Dermis blood vessel endothelial cell (primary cell): ENCODE results near the gene ZNF684. TPM values are rescaled to one million over a fixed set of nuclear protein-coding genes. Genes with fewer than 3 reads are reported as not detected.
"Not testable (repeated sequence)": the region's sequence is repeated elsewhere in the genome, so short reads cannot be mapped to it uniquely, and the experiment has no call there.

ENCODE experiments used
- DNase-seq: peaks from one replicate; pipeline ENCODE4 v3.0.0; 2010
- total RNA-seq: library from RNA; depleted of rRNA; stranded (reverse); fragments of >200 nt; gene quantifications from 2 replicates; pipeline ENCODE4 v1.2.3, GENCODE V29; 2014

Gene ZNF684
- 3.3 and 4.4 TPM in 2 replicates for total RNA-seq

DNA sequence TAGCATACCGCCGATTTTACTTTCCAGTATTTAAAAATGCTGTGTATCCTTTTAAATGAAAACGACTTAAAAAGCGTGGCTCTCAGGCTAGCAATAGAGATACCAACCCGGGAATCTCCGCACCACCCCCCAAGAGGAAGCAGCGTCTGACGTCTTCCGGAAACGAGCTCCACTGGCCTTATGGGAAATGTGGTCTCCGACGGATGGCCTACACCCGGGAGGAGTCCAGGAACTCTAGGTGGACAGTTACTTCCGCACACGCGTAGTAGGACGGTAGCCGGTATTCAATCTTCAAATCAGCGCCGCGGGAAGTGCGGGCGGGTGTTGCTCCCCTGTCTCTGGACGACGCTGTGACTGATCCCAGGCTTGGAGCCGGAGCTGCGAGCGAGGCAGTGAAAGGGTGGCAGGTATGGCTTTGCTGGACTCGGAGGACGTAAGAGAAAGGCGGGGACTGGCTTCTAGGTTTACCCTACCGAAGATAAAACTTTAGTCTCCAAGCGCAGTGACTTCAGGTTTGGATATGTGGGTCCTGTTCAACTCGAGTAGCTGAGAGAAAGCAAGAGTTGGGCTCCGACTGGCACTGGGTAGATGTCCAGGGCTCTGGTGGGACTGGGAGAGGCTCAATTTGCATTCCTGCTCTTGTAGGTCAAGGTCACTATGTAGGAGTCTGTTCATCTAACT is at the start of gene ZNF684:
TSS of gene ZNF684 (plus strand) at position 257 of the 681 bp plus-strand sequence. CDS start 1,530 bp downstream, outside the sequence.
- DNase-seq = peak; percentile 94

DNA sequence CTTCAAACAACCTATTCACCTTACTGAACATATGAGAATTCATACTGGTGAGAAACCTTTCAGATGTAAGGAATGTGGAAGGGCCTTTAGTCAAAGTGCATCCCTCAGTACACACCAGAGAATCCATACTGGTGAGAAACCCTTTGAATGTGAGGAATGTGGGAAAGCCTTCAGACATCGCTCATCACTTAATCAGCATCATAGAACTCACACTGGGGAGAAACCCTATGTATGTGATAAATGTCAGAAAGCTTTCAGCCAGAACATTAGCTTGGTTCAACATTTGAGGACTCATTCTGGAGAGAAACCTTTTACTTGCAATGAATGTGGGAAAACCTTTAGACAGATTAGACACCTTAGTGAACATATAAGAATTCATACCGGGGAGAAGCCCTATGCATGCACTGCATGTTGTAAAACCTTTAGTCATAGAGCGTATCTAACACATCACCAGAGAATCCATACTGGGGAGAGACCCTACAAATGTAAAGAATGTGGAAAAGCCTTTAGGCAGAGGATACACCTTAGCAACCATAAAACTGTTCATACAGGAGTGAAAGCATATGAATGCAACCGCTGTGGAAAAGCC is 36.0 kb upstream of the ZNF684 start:
- no peak for DNase-seq

DNA sequence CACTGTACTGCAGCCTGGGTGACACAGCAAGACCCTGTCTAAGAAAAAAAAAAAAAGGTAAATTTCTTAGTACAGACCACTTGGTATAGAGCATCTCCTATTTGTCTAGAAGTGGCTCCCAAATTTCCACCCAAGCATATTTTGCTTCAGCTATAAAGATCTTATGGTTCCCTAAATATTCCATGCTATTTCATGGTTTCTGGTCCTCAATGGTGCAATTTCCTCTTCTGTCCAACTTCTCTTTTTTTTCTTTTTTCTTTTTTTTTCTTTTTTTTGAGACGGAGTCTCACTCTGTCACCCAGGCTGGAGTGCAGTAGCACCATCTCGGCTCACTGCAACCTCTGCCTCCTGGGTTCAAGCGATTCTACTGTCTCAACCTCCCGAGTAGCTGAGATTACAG is 28.8 kb upstream of the ZNF684 start:
- not testable (repeated sequence) for DNase-seq

DNA sequence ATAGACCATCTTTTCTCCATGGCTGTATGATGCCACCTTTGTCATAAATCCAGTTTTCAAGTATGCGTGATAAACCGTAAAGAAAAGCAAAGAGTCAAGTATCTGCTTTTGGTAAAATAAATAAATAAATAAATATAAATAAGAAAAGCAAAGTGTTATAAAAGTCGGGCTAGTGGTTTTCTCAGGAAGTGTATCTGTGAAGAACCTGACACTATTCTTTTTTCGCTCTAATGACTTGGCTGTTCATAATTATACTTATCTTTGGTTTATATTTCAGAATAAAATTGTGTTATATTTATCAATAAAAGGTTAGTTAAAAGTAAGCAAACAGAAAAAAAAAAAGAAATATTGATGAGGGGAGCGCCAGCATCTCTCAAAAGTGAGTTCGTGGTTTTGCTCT is 23.5 kb upstream of the ZNF684 start:
- DNase-seq = no peak

DNA sequence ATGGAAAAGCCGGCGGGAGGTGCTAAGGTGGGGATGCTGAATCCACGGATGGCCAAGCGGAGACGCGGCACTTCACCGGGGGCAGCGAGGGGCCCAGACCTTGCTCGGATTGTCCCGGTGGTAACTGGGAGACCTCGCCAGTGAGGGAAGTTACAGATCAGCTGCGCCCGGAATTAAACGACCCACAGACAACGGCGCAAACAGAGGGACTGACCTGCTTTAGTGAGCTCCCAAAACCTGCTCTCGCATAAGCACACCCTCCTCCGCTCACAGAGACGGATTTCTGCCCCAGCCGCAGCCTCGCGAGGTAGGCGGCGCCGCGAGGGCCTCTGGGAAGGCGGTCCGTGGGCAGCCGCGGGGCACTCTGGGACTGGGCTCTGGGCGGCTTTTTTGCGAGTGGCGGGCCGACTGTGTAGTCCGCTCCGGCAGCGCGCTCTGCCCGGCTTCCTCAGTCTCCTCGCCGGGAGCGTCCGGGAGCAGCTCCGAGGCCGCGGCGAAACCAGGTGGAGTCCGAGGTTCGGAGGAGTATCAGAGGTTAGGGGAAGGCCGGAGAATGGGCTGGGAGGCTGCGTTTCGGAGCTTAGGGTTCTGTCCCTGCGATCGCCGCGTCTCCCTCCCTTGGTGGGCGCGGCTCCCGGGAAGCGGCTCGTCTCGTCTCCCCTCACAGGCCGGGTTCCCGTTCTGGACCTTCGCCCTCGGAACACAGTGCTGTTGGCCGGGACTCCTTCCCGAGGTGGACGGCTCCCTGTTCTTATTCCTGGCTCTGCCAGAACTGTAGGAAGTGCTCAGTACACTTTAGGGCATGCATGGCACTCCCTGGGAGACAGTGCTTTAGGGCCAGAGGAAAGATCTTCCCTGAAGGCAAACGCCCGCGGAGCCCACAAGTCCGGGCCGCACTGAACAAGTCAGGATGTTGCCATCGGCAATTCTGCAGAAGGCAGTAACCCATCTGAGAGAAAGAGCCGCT is 22.8 kb upstream of the ZNF684 start, which contains the start of gene EXO5:
TSS of gene EXO5 (plus strand) at position 393 of the 967 bp plus-strand sequence. CDS start 5,778 bp downstream, outside the sequence.
- DNase-seq = peak; percentile 84

DNA sequence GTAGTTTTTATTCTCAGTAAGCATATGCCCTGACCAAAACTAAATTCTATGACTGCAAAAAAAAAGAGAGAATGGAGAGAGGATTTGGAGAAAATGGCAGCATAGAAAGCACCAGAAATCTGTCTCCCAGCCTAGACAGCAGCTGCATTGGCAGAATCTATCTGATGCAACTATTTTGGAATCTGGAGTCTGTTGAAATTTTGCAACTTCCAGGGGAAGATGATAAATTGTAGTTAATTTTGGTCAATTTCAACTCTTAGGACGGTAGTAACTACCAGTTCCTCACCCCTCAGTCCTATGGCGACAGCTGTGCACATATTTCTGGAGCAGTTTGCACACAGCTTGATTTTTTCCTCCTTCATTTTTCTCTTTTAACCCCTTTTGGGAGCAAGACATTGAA is 11.9 kb upstream of the ZNF684 start:
- no peak for DNase-seq

DNA sequence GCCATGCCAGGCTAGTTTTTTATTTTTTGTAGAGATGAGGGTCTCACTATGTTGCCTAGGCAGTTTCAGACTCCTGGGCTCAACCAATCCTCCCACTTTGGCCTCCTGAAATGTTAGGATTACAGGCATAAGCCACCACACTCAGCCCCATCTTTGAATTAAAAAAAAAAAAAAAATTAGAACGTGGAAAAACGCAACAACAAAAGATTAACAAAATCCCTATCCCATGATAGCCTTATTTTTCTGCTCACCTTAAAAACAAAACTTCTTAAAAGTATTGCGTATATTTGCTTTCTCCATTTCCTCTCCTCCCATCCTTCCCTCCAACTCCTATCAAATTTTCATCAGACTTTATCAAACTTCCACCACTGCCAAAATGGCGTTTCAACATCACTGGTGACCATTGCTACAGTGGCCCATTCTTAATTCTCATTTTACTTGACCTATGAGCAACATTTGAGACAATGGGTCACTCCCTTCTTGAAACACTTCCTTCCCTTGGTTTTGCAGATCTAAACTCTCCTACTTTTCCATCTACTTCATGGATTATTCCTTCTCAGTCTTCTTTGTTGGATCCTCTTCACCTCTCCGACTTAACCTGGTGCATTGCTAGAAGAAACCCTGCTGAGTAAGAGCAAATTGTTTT is 579 bp upstream of the ZNF684 start:
- peak; percentile 54 for DNase-seq

DNA sequence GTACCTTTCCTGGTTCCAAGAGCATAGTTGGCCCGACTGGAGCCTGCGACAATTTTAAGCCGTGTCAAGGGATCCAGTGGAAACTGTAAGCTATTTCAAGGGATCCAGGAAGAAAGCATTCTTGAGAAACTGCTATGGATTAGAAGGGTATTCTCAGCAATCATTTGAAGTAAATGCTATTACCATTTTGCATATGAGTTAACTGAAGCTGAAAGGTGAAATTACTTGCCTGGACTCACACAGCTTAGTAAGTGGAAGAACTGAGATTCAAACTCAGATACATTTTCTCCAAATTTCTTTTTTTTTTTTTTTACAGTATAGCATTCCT is 589 bp downstream of the ZNF684 start:
- DNase-seq = no peak

DNA sequence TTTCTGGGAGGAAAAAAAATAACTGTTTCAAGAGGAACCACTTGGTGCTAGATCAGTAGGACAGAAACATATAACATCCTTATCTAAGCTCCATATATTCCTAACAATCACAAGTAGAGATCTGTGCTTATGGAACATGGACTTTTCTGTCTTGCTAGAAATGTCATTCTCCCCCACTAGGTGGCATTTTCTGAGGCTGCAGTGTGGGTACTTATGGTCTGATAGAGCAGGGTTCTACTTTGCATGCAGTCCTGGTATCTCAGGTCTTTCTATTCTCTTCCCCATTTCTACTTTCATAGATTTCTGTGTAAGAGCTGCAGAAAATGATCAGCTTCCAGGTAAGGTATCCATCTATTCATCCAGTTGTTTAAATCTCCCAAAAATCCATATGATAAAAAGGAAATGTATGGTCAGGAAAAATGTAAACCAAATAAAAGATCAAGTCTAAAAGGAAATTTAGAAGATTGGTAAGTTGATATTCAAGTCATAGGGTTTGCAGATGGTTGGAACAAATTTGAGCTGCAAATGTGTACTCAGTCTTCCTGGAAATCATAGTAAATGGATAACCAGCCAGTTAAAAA is 1.5 kb downstream of the ZNF684 start:
- DNase-seq = peak; percentile 81

DNA sequence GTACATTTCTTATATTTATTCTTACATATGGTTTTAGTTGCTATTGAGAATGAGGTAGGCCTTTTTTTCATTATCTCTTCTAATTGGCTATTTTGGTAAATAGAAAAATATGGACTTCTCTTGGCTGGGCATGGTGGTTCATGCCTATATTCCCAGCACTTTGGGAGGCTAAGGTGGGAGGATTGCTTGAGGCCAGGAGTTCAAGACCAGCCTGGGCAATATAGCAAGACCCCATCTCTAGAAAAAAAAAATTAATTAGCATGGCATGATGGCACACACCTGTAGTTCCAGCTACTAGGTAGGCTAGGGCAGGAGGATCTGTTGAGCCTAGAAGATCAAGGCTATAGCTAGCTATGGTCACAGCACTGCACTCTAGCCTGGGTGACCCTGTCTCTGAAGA is 3.2 kb downstream of the ZNF684 start:
- no peak for DNase-seq

DNA sequence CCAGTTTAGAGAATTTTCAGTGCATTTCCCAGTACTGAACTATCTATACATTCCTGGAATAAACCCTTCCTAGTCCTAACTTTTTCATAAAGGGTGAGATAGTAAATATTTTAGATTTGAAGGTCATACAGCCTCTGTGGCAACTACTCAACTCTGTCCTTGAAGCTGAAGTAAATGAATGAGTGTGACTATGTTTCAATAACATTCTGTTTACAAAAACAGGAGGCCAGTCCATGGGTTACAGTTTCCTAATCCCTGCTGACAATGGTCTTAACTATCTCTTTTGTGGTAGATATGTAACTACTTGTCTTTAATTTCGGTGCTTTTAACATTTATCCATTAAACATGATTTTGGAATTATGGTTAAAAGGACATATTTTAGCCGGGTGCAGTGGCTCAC is 4.3 kb downstream of the ZNF684 start:
- DNase-seq = no peak

DNA sequence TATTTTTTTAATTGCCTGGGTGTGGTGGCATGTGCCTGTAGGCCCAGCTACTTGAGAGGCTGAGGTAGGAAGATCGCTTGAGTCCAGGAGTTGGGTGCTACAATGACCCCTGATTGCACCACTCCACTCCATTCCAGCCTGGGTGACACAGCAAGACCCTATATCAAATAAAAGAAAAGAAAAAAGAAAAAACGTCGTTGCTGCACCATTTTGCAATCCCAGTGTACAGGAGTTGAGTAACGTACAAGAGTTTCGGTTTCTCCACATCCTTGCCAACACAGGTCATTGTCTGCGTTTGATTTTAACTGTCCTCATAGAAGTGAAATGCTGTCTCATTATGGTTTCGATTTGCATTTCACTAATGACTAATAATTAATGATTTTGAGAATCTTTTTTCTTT is 7.9 kb downstream of the ZNF684 start:
- DNase-seq = no peak

DNA sequence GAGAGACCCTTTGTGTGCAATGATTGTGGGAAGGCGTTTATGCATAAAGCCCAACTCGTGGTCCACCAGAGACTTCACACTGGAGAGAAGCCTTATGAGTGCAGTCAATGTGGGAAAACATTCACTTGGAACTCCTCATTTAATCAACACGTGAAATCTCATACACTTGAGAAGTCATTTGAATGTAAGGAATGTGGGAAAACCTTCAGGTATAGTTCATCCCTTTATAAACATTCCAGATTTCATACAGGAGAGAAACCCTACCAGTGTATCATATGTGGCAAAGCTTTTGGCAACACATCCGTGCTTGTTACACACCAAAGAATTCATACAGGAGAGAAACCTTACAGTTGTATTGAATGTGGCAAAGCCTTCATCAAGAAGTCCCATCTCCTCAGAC is 15.5 kb downstream of the ZNF684 start:
- DNase-seq = no peak

DNA sequence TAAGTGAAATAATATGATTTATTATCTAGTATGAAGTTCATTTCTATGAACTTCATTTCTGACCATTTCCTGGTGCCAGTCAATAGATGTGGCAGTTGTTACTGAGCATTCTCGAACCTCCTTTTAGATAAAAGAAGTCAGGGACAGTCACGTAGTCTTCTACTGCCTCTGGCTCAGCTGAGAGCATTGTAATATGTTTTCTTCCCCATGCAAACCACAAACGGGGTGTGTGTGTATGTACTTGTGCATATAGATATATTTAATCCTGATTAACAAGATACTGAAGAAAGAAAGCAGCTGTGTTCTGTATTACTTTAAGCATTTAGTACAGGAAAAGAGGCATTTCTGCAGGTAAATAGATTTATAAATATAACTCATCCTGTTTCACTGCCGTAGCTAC is 21.6 kb downstream of the ZNF684 start:
- no peak for DNase-seq

DNA sequence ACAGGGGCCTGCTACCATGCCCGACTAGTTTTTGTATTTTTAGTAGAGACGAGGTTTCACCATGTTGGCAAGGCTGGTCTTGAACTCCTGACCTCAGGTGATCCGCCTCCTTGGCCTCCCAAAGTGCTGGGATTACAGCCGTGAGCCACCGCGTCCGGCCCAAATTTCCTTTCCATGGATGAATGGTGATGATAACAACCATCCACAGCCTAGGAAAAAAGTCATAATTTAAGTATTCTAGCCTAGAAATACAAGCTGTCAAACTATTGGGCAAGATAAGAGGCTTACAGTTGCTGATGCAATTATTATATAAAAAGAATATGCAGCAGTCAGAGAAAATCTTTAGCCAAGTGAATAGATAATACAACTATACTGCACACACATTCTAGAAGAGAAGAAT is 23.4 kb downstream of the ZNF684 start:
- not testable (repeated sequence) for DNase-seq

DNA sequence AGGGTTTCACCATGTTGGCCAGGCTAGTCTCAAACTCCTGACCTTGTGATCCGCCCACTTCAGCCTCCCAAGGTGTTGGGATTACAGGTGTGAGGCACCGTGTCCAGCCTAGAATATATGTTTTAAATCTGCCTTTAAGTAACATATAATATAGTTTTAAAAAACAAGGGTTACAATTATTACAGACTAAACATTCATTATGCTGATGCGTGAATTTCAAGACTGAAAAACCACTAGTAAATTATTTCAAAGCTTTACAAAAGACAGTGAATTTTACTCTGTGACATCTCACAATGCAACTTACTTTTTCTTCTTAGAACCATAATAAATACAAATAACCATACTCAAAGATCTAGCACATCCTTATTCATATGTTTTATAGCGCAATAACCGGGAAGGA is 24.7 kb downstream of the ZNF684 start:
- no peak for DNase-seq

DNA sequence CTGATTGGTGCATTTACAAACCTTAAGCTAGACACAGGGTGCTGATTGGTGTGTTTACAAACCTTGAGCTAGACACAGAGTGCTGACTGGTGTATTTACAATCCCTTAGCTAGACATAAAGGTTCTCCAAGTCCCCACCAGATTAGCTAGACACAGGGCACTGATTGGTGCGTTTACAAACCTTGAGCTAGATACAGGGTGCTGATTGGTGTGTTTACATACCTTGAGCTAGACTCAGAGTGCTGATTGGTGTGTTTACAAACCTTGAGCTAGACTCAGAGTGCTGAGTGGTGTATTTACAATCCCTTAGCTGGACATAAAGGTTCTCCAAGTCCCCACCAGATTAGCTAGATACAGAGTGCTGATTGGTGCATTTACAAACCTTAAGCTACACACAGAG is 26.8 kb downstream of the ZNF684 start:
- not testable (repeated sequence) for DNase-seq

DNA sequence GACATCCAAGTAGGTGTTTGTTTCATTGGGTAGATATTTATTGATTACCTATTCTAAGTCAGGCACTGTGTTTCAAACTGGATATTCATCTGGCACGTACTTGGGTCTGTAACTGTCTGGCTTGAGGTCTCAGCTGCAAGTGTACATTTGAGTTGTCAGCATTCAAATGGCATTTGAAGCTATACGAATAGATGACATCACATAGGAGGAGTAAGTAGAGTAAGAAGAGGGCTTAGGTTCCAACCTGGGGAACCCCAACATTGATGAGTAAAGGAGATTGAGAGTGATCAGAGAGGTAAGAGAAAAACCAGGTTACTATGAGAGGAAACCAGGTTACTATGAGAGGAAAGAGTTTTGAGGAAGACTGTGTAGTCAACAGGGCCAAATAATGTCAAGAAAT is 30.7 kb downstream of the ZNF684 start:
- DNase-seq = no peak

DNA sequence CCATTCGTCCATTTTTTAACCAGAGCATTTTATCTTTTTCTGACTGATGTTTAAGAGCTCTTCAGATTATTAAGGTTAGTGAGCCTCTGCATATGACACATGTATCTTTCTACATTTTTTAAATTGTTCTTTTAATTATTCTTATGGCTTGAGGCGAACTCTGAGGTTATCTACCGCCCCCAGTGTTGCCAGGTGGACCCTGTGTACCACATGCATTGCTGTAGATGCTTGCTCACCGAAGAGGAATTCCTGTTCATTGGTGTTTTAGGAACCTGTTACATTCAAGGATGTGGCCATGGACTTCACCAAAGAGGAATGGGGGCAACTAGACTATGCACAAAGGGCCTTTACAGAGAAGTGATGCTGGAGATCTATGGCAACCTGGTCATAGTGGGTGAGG is 31.8 kb downstream of the ZNF684 start:
- DNase-seq = no peak

DNA sequence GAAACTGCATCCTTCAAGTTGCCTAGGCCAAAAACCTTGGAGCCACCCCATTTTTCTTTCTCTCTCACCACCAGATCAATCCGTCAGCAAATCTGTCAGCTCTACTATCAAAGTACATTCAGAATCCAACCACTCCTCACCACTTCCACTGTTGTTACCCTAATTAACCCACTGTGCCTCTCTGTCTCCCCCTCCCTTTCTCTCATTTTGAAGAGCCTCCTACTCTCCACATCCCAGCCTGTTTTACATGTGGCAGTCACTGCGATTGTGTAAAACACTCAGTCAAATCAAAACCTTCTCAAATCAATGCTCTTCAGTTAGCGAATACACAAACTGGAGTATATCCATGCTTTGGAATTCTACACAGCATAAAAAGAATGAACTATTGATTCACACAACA is 33.1 kb downstream of the ZNF684 start:
- no peak for DNase-seq

DNA sequence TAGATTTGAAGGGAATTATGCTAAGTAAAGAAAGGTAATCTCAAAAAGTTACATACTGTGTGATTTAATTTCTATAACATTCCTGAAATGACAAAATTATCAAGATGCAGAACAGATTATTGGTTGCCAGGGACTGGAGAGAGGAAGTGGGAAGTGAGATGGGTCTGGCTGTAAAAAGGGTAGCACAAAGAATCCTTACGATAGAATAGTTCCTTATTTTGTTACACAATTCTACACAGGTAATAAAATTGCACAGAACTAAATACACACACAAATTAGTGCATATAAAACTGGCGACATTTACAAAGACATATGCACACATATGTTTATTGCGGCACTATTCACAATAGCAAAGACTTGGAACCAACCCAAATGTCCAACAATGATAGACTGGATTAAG is 33.5 kb downstream of the ZNF684 start:
- no peak for DNase-seq

DNA sequence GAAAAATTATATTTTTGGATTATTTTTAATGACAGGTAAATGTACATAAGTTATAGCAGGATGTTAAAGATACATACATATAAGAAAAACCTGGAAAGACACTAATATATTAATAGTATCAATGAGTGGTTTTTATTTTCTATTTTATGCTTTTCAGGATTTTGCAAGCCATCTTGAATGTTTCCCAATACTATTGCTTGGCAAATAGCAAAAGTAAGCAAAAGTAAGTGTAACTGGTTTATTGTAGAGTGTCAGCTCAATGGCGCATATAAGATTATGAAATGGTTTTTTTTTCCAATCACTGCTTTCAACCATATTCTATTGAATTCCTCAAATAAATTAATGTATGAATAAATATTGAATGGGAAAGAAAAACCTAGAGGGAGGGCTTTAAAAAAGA is 36.4 kb downstream of the ZNF684 start:
- DNase-seq = no peak

DNA sequence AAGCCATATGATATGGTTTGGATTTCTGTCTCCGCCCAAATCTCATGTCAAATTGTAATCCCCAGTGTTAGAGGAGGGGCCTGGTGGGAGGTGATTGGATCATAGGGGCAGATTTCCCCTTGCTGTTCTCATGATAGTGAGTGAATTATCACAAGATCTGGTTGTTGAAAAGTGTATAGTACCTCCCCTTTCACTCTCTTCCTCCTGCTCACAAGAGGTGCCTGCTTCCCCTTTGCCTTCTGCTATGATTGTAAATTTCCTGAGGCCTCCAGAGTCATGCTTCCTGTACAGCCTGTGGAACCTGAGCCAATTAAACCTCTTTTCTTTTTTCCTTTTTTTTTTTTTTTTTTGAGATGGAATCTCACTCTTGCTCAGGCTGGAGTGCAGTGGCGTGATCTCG is 43.4 kb downstream of the ZNF684 start:
- peak; percentile 93 for DNase-seq
